ENCODE measurements around the gene SZT2. TPM values are rescaled to one million over a fixed set of nuclear protein-coding genes. Genes with fewer than 3 reads are reported as not detected.
"Not testable (repeated sequence)": the region's sequence is repeated elsewhere in the genome, so short reads cannot be mapped to it uniquely, and the experiment has no call there.

Gene SZT2
- total RNA-seq, 2 experiments from 2014 or later, result 55.6 to 57.8 TPM

DNA sequence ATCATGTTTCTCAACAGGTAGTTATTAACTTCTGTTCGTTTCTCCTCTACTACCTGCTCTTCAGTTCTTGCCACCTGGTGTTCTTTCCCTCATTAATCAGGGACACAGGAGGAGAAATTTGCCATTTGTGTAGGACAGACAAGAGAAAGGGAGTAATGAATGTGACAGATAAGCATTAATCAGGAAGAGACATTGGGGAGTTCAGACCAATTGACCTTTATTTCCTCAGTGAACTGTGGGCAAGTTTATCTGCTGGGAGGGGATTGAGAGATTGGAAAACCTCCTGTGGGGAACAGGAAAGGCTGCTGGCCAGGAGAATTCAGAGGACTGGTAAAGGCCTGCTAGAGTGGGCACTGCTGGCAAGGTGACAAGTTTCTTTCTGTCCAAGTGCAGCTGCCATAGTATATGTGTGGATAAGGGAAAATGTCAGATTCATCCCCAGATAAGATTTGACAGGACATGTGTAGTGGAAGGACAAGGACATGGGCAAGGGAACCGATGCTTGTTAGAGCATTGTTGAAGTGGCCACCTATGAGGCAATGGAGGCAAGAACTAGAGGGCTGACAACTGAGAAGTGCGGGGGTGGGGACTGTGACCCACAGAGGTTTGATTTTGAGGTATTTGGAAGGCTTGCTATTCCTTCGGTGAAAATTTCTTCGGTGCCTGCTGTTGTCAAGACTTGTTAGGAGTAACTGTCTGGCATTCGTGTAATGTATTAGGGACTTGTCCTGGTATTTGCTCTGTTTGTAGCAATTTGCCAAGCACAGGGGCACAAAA, 12.6 kb downstream of the SZT2 start:
- Mint-ChIP-seq H3K27ac (no peak overlapping the region), H3K9me3 (no peaks in the 10 kb centered on the region), H3K4me1 (peaks cover 2% of the 10 kb centered on the region), H3K36me3 (ENCODE audit: low read depth) (peaks cover 35% of the 10 kb centered on the region), H3K4me3 (no peak overlapping the region), H3K27me3 (no peaks in the 10 kb centered on the region)
- no peak for DNase-seq
- ChIA-PET CTCF (no interaction called here), POLR2A (no interaction called here)

DNA sequence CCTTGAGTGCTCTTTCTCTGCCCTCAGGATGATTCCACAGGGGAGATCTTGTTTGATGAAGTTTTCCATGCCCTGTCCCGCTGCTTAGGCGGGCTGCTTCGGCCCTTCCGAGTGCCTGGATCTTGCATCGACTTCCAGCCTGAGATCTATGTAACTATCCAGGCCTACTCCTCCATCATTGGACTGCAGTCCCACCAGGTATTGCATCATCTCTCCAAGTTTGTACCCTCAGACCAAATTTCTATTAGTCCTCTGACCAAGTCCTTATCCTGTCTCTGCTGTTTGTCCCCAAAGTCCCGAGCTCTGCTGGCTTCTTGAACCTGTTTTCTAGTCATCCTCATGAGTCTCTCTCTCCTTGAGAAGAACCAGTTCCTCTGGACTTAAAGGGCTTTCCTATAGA, 14.7 kb downstream of the SZT2 start:
- no peak overlapping the region for H3K4me3 Mint-ChIP-seq
- ChIA-PET CTCF (no interaction called here), POLR2A (no interaction called here)
- H3K9me3 Mint-ChIP-seq, result no peaks in the 10 kb centered on the region
- H3K36me3 Mint-ChIP-seq (ENCODE audit: low read depth), result peaks cover 45% of the 10 kb centered on the region
- no peak overlapping the region for H3K27ac Mint-ChIP-seq
- H3K4me1 Mint-ChIP-seq, result no peaks in the 10 kb centered on the region
- no peak for DNase-seq
- H3K27me3 Mint-ChIP-seq, result no peaks in the 10 kb centered on the region

DNA sequence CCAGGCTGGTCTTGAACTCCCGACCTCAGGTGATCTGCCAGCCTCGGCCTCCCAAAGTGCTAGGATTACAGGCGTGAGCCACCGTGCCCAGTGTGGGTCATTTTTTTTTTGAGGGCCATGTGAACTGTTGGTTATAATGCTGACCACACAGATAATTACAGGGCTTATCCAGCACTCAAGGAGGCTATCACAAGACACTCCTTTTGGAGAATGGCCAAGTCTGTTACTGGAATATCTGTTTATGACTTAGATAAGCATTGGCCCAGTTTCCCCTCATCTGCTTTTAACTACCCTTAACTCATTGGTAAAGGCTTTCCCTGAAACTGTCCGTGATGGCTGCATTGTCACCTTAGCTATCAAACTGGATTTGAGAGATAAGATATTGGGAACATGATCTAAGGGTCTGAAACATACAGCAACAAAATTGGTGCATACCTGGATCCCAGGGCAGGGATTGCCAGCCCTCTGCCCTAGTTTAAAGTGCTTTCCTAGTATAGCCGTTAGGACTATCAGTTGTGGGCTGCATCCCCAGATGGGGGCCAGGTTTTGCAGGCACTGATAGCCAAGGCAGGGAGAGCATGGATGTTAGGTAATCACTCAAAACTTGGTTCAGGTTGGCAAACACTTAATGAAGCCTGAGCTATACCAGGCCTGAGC, 15.6 kb downstream of the SZT2 start:
- Mint-ChIP-seq H3K27ac (no peak overlapping the region), H3K27me3 (no peaks in the 10 kb centered on the region), H3K4me3 (no peak overlapping the region), H3K4me1 (no peaks in the 10 kb centered on the region), H3K36me3 (ENCODE audit: low read depth) (peaks cover 48% of the 10 kb centered on the region), H3K9me3 (no peaks in the 10 kb centered on the region)
- no peak for DNase-seq
- CTCF ChIA-PET, result no interaction called here
- POLR2A ChIA-PET, result no interaction called here

DNA sequence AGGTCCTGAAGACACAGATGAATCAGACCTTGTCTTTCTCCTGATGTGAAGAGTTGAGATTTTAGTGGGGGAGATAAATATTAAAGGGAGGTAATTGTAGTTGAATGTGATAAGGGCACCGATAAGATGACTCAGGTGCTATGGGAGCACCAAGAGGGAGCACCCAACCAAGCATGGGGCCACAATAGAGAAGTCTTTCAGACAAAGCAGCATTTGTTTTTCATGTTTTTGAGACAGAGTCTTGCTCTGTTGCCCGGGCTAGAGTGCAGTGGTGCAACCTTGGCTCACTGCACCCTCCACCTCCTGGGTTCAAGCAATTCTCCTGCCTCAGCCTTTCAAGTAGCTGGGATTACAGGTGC, 16.2 kb downstream of the SZT2 start:
- no peak overlapping the region for H3K4me3 Mint-ChIP-seq
- H3K36me3 Mint-ChIP-seq (ENCODE audit: low read depth), result peaks cover 47% of the 10 kb centered on the region
- H3K27me3 Mint-ChIP-seq, result no peaks in the 10 kb centered on the region
- DNase-seq, result no peak
- CTCF ChIA-PET, result no interaction called here
- H3K9me3 Mint-ChIP-seq, result no peaks in the 10 kb centered on the region
- H3K4me1 Mint-ChIP-seq, result no peaks in the 10 kb centered on the region
- H3K27ac Mint-ChIP-seq, result no peak overlapping the region
- POLR2A ChIA-PET, result no interaction called here

DNA sequence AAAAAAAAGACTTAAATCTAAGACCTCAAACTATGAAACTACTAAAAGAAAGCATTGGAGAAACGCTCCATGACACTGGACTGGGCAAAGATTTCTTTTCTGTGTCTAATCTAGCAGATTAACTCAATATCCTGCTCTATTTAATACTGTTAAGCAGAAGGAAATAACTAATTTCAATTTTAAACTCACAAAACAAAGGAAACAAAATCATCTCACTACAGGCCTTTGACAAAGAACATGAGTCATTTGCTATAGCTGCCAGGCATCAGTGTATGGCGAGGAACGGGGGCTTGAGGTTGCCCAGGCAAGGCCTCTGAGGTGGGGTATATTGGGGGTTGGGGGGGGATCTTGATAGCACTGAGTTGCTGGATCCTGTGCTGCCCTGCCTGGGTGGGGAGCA, 20.9 kb downstream of the SZT2 start:
- ChIA-PET CTCF (no interaction called here), POLR2A (no interaction called here)
- no peaks in the 10 kb centered on the region for H3K4me1 Mint-ChIP-seq
- no peak for DNase-seq
- H3K9me3 Mint-ChIP-seq, result no peaks in the 10 kb centered on the region
- no peak overlapping the region for H3K4me3 Mint-ChIP-seq
- peaks cover 36% of the 10 kb centered on the region for H3K36me3 Mint-ChIP-seq (ENCODE audit: low read depth)
- H3K27ac Mint-ChIP-seq, result no peak overlapping the region
- H3K27me3 Mint-ChIP-seq, result no peaks in the 10 kb centered on the region

DNA sequence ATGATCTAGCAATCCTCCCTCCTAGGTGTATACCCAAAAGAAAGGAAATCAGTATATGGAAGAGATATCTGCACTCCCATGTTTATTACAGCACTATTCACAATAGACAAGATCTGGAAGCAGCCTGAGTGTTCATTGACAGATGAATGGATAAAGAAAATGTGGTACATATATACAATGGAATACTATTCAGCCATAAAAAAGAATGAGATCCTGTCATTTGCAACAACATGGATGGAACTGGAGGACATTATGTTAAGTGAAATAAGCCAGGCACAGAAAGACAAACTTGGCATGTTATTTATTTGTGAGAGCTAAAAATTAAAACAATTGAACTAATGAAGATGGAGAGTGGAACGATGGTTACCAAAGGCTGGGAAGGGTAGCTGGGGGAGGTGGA, 23.7 kb downstream of the SZT2 start:
- CTCF ChIA-PET, result interaction anchor here (1.9 to 4.6 kb wide), 3 partner anchors 14 to 187 kb away, joined by 7 to 87 read pairs (median 13); partner anchors contain the start of genes MED8 and SZT2
- peaks cover 22% of the 10 kb centered on the region for H3K36me3 Mint-ChIP-seq (ENCODE audit: low read depth)
- DNase-seq, H3K27me3 Mint-ChIP-seq, H3K4me1 Mint-ChIP-seq, H3K4me3 Mint-ChIP-seq, H3K27ac Mint-ChIP-seq, H3K9me3 Mint-ChIP-seq: not testable (repeated sequence)
- POLR2A ChIA-PET, result interaction anchor here (0.8 kb wide), 1 partner anchor 13 kb away, joined by 3 read pairs; no protein-coding TSS in a partner anchor

DNA sequence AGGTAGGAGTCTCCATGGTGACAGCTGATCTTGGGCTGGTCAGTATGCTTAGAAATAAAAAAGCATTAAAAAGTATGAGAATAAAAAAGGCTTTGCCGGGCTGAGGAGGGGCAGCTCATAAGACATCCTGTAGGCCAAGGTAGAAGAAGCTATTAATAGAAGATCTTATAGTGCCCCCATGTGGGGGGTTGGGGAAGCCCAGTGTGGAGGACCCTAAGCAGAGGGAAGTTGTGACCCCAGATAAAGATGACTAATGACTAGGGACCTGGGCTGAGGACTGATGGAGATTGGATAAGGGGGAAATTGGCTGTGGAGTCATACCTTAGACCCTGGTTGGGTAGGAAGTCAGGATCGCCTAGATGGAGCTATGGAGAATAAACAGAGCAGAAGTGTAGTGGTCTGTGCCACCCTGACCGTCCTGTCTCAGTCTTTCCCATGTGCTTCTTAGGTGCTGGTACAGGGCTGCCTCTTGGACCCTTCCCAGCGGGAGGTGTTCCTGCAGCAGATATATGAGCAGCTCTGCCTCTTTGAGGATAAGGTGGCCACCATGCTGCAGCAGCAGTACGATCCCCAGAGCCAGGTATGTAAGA, 25.0 kb downstream of the SZT2 start:
- H3K4me3 Mint-ChIP-seq, result no peak overlapping the region
- H3K27me3 Mint-ChIP-seq, result no peaks in the 10 kb centered on the region
- no peaks in the 10 kb centered on the region for H3K9me3 Mint-ChIP-seq
- peak; percentile 60 for DNase-seq
- CTCF ChIA-PET, result interaction anchor here (0.6 to 4.6 kb wide), 24 partner anchors 10 to 496 kb away, joined by 3 to 87 read pairs (median 4); partner anchors contain the start of genes CDC20, ELOVL1, HYI and MED8
- POLR2A ChIA-PET, result interaction anchor here (0.9 to 1.4 kb wide), 3 partner anchors 25 to 188 kb away, joined by 4 to 5 read pairs (median 5); partner anchors contain the start of genes CDC20, MED8 and SZT2
- no peaks in the 10 kb centered on the region for H3K4me1 Mint-ChIP-seq
- H3K36me3 Mint-ChIP-seq (ENCODE audit: low read depth), result peaks cover 18% of the 10 kb centered on the region
- H3K27ac Mint-ChIP-seq, result no peak overlapping the region

DNA sequence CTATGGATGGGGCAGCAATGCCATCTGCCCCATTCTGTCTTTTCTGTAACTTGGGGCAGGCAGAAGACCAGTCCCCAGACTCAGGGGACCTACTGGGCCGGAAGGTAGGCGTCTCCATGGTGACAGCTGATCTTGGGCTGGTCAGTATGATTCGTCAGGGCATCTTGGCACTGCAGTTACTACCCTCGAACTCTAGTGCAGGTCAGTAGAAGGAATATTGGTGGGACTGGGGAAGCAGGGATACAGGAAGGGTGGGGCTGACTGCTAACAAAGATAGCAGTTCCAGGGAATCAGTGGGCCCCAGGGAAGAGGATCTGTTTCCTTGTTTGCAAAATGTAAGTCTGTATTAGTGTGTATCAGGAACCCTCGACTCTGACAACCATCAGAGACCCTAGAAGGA, 26.2 kb downstream of the SZT2 start:
- Mint-ChIP-seq H3K9me3 (no peaks in the 10 kb centered on the region), H3K27me3 (no peaks in the 10 kb centered on the region), H3K27ac (no peak overlapping the region), H3K4me3 (no peak overlapping the region), H3K4me1 (no peaks in the 10 kb centered on the region), H3K36me3 (ENCODE audit: low read depth) (peaks cover 19% of the 10 kb centered on the region)
- DNase-seq, result no peak
- ChIA-PET POLR2A (no interaction called here), CTCF (interaction anchor here (4.6 kb wide), 1 partner anchor 190 kb away, joined by 87 read pairs; no protein-coding TSS in a partner anchor)

DNA sequence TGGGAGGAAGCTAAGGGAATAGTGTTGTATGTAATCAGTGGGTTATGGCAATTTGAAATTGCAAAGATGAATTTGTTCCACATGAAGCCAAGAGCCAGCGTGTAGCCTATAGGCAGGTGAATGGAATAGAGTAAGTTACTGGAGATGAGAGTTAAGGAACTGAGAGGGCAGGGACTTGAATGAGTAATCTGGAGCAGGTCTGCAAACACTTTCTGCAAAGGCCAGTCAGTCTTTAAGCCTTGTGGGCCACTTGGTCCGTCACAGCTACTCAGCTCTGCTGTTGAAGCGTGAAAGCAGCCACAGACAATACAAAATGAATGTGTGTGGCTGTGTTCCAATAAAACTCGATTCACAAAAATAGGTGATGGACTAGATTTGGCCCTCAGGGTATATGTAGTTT, 29.2 kb downstream of the SZT2 start:
- H3K36me3 Mint-ChIP-seq (ENCODE audit: low read depth), result peaks cover 38% of the 10 kb centered on the region
- no peak for DNase-seq
- H3K27me3 Mint-ChIP-seq, result no peaks in the 10 kb centered on the region
- POLR2A ChIA-PET, result interaction anchor here (1.1 kb wide), 1 partner anchor 232 kb away, joined by 3 read pairs; no protein-coding TSS in a partner anchor
- H3K27ac Mint-ChIP-seq, result no peak overlapping the region
- H3K9me3 Mint-ChIP-seq, result no peaks in the 10 kb centered on the region
- no peak overlapping the region for H3K4me3 Mint-ChIP-seq
- H3K4me1 Mint-ChIP-seq, result peaks cover 8% of the 10 kb centered on the region
- CTCF ChIA-PET, result no interaction called here

DNA sequence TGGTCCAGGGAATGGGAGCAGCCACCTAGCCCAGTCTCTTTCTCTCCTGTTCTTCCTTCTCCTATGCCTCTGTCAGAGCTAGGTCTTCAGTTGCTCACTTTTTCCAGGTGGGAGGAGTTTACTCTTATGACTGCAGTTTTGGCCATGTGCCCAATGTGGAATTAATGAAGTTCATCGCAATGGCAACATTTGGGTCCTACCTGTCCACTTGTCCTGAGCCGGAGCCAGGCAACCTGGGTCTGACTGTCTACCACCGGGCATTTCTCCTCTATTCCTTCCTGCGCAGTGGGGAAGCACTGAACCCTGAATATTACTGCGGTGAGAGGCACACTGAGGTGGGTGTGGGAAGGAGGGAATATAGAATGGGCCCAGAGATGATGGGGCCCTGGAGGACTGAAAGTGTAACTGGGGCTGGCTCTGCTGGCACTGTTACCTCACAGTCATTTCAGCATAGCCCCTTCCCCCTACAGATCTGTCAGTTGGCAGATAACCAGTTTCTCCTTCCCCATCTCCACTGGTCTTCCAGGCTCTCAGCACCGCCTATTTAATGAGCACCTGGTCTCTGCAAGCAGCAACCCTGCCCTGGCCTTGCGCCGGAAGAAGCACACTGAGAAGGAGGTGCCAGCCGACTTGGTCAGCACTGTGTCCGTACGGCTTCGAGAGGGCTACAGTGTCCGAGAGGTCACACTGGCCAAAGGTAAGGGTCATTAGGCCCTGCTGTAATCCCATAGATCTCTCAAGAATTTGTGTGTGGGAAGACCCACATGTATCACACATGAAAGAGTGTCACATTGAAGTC, 30.1 kb downstream of the SZT2 start:
- Mint-ChIP-seq H3K4me3 (no peak overlapping the region), H3K9me3 (no peaks in the 10 kb centered on the region), H3K27me3 (no peaks in the 10 kb centered on the region), H3K27ac (no peak overlapping the region), H3K4me1 (peaks cover 12% of the 10 kb centered on the region), H3K36me3 (ENCODE audit: low read depth) (peaks cover 44% of the 10 kb centered on the region)
- POLR2A ChIA-PET, result interaction anchor here (1.1 kb wide), 1 partner anchor 231 kb away, joined by 3 read pairs; no protein-coding TSS in a partner anchor
- CTCF ChIA-PET, result no interaction called here
- DNase-seq, result no peak

DNA sequence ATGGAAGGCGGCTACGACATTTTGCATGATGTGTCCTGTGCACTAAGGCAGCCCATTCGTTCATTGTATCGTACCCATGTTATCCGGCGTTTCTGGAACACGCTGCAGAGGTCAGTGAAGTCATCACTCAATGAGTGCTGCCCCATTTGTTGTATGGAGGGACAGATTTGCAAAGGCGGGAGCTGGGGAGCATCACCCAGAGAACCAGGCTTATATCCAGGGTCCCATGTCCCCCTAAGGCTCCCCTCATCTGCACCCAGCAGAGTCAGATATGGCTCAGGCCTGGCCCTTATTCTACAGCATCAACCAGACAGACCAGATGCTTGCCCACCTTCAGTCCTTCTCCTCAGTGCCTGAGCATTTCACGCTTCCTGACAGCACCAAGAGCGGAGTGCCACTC, 31.2 kb downstream of the SZT2 start:
- Mint-ChIP-seq H3K27ac (no peak overlapping the region), H3K36me3 (ENCODE audit: low read depth) (peaks cover 48% of the 10 kb centered on the region), H3K4me1 (peaks cover 12% of the 10 kb centered on the region), H3K9me3 (no peaks in the 10 kb centered on the region), H3K27me3 (no peaks in the 10 kb centered on the region), H3K4me3 (no peak overlapping the region)
- DNase-seq, result no peak
- ChIA-PET CTCF (no interaction called here), POLR2A (interaction anchor here (0.7 to 1.3 kb wide), 2 partner anchors 32 to 33 kb away, joined by 3 read pairs; partner anchors contain the start of gene HYI)

DNA sequence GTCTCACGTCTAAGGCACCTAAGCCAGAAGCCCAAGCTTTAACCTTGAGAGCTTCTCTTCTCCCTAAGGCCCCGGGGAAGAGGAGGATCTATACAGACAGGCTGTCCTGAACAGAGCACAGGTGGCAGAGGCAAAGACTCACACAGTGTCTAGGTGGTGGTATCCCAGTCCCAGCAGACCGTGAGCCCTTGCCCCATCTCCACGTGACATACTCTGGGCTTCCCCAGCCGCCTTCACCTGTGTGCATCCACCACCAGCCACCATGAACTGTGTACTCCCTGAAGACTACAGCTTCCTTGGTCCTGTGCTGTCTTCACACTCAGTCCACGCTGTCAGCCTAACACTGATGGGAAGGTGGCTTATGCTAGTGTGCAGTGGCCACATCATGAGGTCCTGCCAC, 31.7 kb downstream of the SZT2 start:
- POLR2A ChIA-PET, result interaction anchor here (0.7 to 1.3 kb wide), 2 partner anchors 32 to 33 kb away, joined by 3 read pairs; partner anchors contain the start of gene HYI
- H3K27ac Mint-ChIP-seq, result no peak overlapping the region
- H3K4me1 Mint-ChIP-seq, result peaks cover 12% of the 10 kb centered on the region
- no peak overlapping the region for H3K4me3 Mint-ChIP-seq
- H3K36me3 Mint-ChIP-seq (ENCODE audit: low read depth), result peaks cover 50% of the 10 kb centered on the region
- H3K27me3 Mint-ChIP-seq, result no peaks in the 10 kb centered on the region
- no peak for DNase-seq
- no peaks in the 10 kb centered on the region for H3K9me3 Mint-ChIP-seq
- CTCF ChIA-PET, result no interaction called here

Data from activated CD4-positive, alpha-beta memory T cell treated with anti-CD3 and anti-CD28 coated beads, Interleukin-2, amount 10 ng/mL, durations not matched to agents 7 days and 5 days (primary cell).